Measurements from ENCODE around the gene CPPED1. TPM values are rescaled to one million over a fixed set of nuclear protein-coding genes. Genes with fewer than 3 reads are reported as not detected.

CPPED1 gene
- total RNA-seq, 1 experiment from 2014 or later, result 9.5 TPM

DNA sequence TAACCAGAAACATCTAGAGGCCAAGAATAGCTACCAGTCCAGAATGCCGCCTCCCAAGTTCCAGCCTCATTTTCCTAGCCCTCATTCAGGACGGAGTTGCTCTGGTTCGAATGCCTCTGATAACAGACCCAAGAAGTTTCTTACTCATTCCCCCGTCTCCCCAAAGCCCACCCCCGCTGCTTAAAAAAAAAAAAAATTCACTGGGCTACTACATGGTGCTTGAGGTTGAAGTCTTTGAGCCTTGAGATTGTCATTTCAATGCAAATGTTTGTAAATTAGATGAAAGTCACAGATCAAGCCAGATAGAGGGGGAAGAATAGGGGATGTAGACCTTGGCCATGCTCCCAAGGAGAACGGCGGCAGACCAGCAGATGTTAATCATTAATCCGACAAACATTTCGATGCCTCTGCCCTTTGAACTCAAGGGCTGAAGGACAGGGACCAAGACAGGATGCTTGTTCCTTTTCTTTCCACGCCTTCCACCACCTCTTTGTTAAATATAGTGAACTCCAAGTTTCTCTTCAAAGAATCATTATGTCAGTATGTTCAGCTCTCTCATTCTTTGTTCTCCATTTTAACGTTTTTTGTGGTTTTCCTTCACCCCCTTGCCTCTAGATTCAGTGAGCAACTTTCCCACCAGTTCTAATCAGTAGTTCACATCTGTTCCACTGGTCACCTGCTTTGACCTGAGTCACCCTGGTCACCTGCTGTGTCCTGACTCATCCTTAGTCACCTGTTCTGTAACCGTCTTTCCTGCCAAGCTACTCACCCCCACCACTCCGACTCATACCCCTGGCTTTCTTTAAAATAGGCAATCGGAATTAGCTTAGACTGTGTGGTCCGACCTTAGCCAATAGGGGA, 190.3 kb downstream of the CPPED1 start:
- DNase-seq (ENCODE audit: extremely low read depth, low read depth), result no peak

DNA sequence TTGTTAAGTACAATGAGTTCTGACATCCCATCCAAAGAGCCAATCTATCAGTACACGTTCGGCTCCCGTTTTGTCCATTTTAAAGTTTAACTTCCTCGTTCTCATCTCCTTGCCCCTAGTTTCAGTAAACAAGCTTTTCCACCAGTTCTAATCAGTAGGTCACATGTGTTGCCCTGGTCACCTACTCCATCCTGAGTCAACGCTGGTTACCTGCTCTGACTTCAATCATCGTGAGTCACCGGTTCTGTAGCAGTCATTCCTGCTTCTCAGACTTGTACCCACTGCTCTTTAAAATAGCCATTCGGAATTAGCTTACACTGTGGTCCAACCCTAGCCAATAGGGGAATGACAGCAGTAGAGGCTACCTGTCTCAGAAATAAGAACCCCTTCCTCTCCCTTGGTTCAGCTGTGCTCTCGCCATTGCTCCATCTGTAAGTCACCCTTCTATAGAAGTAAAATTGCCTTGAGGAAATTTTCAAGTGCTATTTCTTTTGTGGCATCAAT, 191.0 kb downstream of the CPPED1 start:
- DNase-seq (ENCODE audit: extremely low read depth, low read depth), result no peak

DNA sequence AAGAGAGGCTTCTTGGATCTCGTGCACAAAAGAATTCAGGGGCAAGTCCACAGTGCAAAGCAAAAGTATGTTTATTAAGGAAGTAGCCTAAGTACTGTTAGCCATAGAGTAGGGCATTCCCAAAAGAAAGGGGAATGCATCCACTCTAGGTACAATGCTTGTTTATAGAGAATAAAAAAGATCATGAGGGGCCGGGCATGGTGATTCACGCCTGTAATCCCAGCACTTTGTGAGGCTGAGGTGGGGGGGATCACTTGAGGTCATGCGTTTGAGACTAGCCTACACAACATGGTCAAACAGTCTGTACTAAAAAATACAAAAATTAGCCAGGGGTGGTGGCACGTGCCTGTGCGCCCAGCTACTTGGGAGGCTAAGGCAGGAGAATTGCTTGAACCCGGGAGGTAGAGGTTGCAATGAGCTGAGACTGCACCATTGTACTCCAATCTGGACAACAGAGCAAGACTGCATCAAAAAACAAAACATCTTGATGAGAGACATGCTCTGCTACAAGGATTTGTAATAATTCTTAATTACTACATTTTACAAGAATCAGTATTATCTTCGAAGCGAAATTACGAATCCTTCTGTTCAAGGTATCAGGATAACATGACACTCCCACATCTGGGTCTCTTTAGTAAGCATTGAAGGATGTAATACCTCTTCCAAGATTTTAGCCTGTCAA, 191.6 kb downstream of the CPPED1 start:
- DNase-seq (ENCODE audit: extremely low read depth, low read depth), result no peak

DNA sequence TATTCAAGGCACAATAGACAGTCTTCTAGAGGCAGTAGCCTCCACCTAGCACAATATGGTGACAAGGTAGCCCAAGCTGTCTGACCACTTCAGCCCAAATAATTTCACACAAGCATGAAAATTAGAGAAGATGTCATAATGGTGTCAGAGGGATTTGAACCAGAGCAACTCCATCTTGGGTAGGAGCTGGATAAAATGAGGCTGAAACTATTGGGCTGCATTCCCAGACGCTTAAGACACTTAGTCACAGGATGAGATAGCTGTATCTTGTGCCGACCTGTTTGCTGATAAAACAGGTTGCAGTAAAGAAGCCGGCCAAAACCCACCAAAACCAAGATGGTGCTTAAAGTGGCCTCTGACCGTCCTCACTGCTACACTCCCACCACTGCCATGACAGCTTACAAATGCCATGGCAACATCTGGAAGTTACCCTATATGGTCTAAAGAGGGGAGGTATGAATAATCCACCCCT, 192.6 kb downstream of the CPPED1 start:
- DNase-seq (ENCODE audit: extremely low read depth, low read depth), result no peak

DNA sequence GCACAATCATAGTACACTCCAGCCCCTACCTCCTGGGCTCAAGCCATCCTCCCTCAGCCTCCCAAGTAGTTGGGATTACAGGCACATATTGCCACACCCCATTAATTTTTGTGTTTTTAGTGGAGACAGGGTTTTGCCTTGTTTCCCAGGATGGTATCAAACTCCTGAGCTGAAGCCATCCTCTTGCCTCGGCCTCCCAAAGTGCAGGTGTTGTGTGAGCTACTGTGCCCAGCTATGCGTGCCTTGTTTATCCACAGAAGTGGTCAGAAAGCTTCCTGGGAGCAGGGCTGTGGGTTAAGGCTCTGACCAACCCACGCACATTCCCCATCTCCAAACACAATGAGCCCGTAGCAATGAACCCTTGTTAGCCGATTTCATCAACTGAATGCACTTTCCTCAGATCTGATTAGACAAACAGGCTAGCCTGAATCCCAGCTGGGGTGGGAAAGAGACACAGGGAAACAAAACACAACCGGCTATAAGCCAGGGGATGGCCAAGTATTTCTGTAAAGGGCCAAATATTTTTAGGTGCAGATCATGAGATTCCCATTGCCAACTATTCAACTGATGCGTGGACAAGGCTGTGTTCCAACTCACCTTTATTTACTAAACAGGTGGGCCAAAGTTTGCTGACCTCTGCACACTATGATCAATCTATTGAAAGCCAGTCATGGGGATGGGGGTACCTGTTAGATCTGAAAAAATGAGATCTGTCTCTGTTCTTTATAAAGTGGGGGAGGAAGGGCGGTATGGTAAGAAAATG, 193.6 kb downstream of the CPPED1 start:
- DNase-seq (ENCODE audit: extremely low read depth, low read depth), result no peak

Small RNA genes within 50 kb of the gene (small RNA-seq; reads per million reads assigned to genes)
- gene MIR4718 (0 reads per million in 2 experiments), gene RF00443 (0 reads per million in 2 experiments)

Other genes with a start within 250 kb of the CPPED1 start
- 0.02 and 0.12 TPM in 2 replicates for gene SHISA9, start 97.7 kb upstream of the CPPED1 start, total RNA-seq (2014; rRNA removed; shearing (Covaris generic))

Measured in NCI-H460 (cell line).